Activated B cell treated with CpG ODN at 0.5 μM for 24 hours (primary cell): Measurements from ENCODE around the gene LTBP2. TPM values are rescaled to one million over a fixed set of nuclear protein-coding genes. Genes with fewer than 3 reads are reported as not detected.

ENCODE experiments used
- ATAC-seq: fragments of 200-7000 bp; cut with Tn5 transposase; one replicate; pipeline ENCODE4 v1.10.0; 2021; ENCODE audit warnings: low read depth, mild to moderate bottlenecking, moderate library complexity
- CTCF ChIA-PET: fragments of 350-600 bp; sonication (Branson Sonifier 250); formaldehyde crosslinking; loops from one replicate; lab custom pipeline; 2021; ENCODE audit warnings: antibody characterized with exemption; lab: Charles Lee
- POLR2A ChIA-PET: fragments of 350-600 bp; sonication (Branson Sonifier 250); formaldehyde crosslinking; loops from one replicate; lab custom pipeline; 2021; ENCODE audit warnings: antibody characterized with exemption; lab: Charles Lee
- DNase-seq: peaks from one replicate; pipeline ENCODE4 v3.0.0; 2022
- H3K27ac Mint-ChIP-seq: one replicate; pipeline ENCODE4 v1.8.0; 2020; ENCODE audit warnings: mixed read lengths
- H3K27me3 Mint-ChIP-seq: one replicate; pipeline ENCODE4 v1.8.0; 2021; ENCODE audit warnings: mixed read lengths
- H3K36me3 Mint-ChIP-seq: one replicate; pipeline ENCODE4 v1.8.0; 2021; ENCODE audit warnings: low read depth, mixed read lengths
- H3K4me1 Mint-ChIP-seq: one replicate; pipeline ENCODE4 v1.8.0; 2021; ENCODE audit warnings: mixed read lengths
- H3K4me3 Mint-ChIP-seq: one replicate; pipeline ENCODE4 v1.8.0; 2020; ENCODE audit warnings: mild to moderate bottlenecking, mixed read lengths
- H3K9me3 Mint-ChIP-seq: one replicate; pipeline ENCODE4 v1.8.0; 2020; ENCODE audit warnings: mixed read lengths
- CTCF ChIP-seq: fragments of 200-600 bp; IDR thresholded peaks from one replicate; pipeline ENCODE4 v1.8.0; 2022; ENCODE audit warnings: antibody characterized with exemption, mild to moderate bottlenecking
- intact Hi-C: fragments of 100-400 bp; cut with micrococcal nuclease; formaldehyde crosslinking; loops from one replicate; pipeline ENCODE4 v1.15.1; 2024
- total RNA-seq: library from RNA; stranded (reverse); gene quantifications from 2 replicates; pipeline ENCODE4 v1.2.3, GENCODE V29; 2022

Gene LTBP2
- total RNA-seq, 1 donor from 2014 or later, result 0.11 TPM

- CTCF ChIA-PET, result interaction anchor here (0.6 to 2.2 kb wide), 5 partner anchors 116 to 177 kb away, joined by 3 to 13 read pairs (median 3); no protein-coding TSS in a partner anchor
These were observed 132.9 kb downstream of the LTBP2 start for GRCh38 chr14:74478996-74479635.

GRCh38 chr14:74476607-74477006 is 135.4 kb downstream of the LTBP2 start:
- peaks cover 4% of the 10 kb centered on the region for H3K9me3 Mint-ChIP-seq
- H3K27me3 Mint-ChIP-seq, result no peaks in the 10 kb centered on the region
- ChIA-PET CTCF (no interaction called here), POLR2A (no interaction called here)
- peaks cover 58% of the 10 kb centered on the region for H3K36me3 Mint-ChIP-seq
- no peaks in the 10 kb centered on the region for H3K4me1 Mint-ChIP-seq
- no peak overlapping the region for H3K4me3 Mint-ChIP-seq
- DNase-seq (no peak), ATAC-seq (no peak)
- no peak overlapping the region for H3K27ac Mint-ChIP-seq
- TF ChIP-seq CTCF, result no peak
- intact Hi-C loops, result no loop called here

More at GRCh38 chr14:74478996-74479635, 132.9 kb downstream of the LTBP2 start:
- POLR2A ChIA-PET, result no interaction called here
- Mint-ChIP-seq H3K9me3 (no peaks in the 10 kb centered on the region), H3K27me3 (no peaks in the 10 kb centered on the region), H3K27ac (no peak overlapping the region), H3K4me3 (no peak overlapping the region), H3K36me3 (peaks cover 72% of the 10 kb centered on the region), H3K4me1 (no peaks in the 10 kb centered on the region)
- no peak for DNase-seq
- TF ChIP-seq CTCF, result no peak
- ATAC-seq, result no peak
- intact Hi-C loops, result loop anchor here (1.0 kb wide), 1 partner anchor 117 kb away; no protein-coding TSS in a partner anchor

GRCh38 chr14:74476107-74476506 is 135.9 kb downstream of the LTBP2 start:
- Mint-ChIP-seq H3K27me3 (no peaks in the 10 kb centered on the region), H3K4me3 (no peak overlapping the region), H3K27ac (no peak overlapping the region), H3K9me3 (peaks cover 4% of the 10 kb centered on the region), H3K4me1 (no peaks in the 10 kb centered on the region), H3K36me3 (peaks cover 53% of the 10 kb centered on the region)
- DNase-seq (no peak), ATAC-seq (no peak)
- ChIA-PET POLR2A (no interaction called here), CTCF (no interaction called here)
- intact Hi-C loops, result no loop called here
- no peak for TF ChIP-seq CTCF

- intact Hi-C loops, result no loop called here
- H3K36me3 Mint-ChIP-seq, result peaks cover 52% of the 10 kb centered on the region
- H3K9me3 Mint-ChIP-seq, result peaks cover 4% of the 10 kb centered on the region
- no peaks in the 10 kb centered on the region for H3K27me3 Mint-ChIP-seq
- H3K4me1 Mint-ChIP-seq, result no peaks in the 10 kb centered on the region
- CTCF ChIA-PET, result no interaction called here
- no peak overlapping the region for H3K4me3 Mint-ChIP-seq
- DNase-seq (no peak), ATAC-seq (no peak)
- no peak for TF ChIP-seq CTCF
- H3K27ac Mint-ChIP-seq, result no peak overlapping the region
- POLR2A ChIA-PET, result no interaction called here
These were observed 136.4 kb downstream of the LTBP2 start for GRCh38 chr14:74475678-74476077.

- Mint-ChIP-seq H3K27me3 (no peaks in the 10 kb centered on the region), H3K27ac (no peak overlapping the region), H3K4me1 (no peaks in the 10 kb centered on the region), H3K4me3 (no peak overlapping the region), H3K36me3 (peaks cover 39% of the 10 kb centered on the region), H3K9me3 (peaks cover 4% of the 10 kb centered on the region)
- intact Hi-C loops, result no loop called here
- no peak for DNase-seq
- TF ChIP-seq CTCF, result no peak
- ChIA-PET CTCF (no interaction called here), POLR2A (no interaction called here)
- no peak for ATAC-seq
These were observed 137.7 kb downstream of the LTBP2 start for GRCh38 chr14:74474376-74474775.
